ENCODE results near the gene MALT1. TPM values are rescaled to one million over a fixed set of nuclear protein-coding genes. Genes with fewer than 3 reads are reported as not detected.

Gene MALT1
- total RNA-seq, 1 donor from 2014 or later, result 14.1 TPM

- Mint-ChIP-seq H3K27me3 (peaks cover 63% of the 10 kb centered on the region), H3K27ac (no peak overlapping the region), H3K4me1 (ENCODE audit: low read depth) (peaks cover 6% of the 10 kb centered on the region), H3K9me3 (ENCODE audit: low read depth) (no peaks in the 10 kb centered on the region), H3K4me3 (ENCODE audit: low read depth) (no peak overlapping the region), H3K36me3 (ENCODE audit: insufficient read depth) (no peaks in the 10 kb centered on the region)
- no peak for TF ChIP-seq CTCF (IDR thresholded peaks at IDR 0.05; ENCODE audit: unreplicated experiment)
- no peak for DNase-seq (ENCODE audit: low spot score, unreplicated experiment)
Observed at GRCh38 chr18:58766164-58766563, 94.9 kb downstream of the MALT1 start.

GRCh38 chr18:58766946-58767345 is 95.7 kb downstream of the MALT1 start:
- no peak for DNase-seq (ENCODE audit: low spot score, unreplicated experiment)
- Mint-ChIP-seq H3K36me3 (ENCODE audit: insufficient read depth) (no peaks in the 10 kb centered on the region), H3K27ac (no peak overlapping the region), H3K9me3 (ENCODE audit: low read depth) (no peaks in the 10 kb centered on the region), H3K4me3 (ENCODE audit: low read depth) (no peak overlapping the region), H3K4me1 (ENCODE audit: low read depth) (peaks cover 6% of the 10 kb centered on the region), H3K27me3 (peaks cover 64% of the 10 kb centered on the region)
- no peak for TF ChIP-seq CTCF (IDR thresholded peaks at IDR 0.05; ENCODE audit: unreplicated experiment)

GRCh38 chr18:58768293-58768974 is 97.2 kb downstream of the MALT1 start:
- peak; percentile 71 for DNase-seq (ENCODE audit: low spot score, unreplicated experiment)
- Mint-ChIP-seq H3K4me3 (ENCODE audit: low read depth) (peak overlapping the region; percentile 61), H3K27ac (no peak overlapping the region), H3K27me3 (peaks cover 66% of the 10 kb centered on the region), H3K9me3 (ENCODE audit: low read depth) (peaks cover under 1% of the 10 kb centered on the region), H3K4me1 (ENCODE audit: low read depth) (peaks cover 6% of the 10 kb centered on the region), H3K36me3 (ENCODE audit: insufficient read depth) (no peaks in the 10 kb centered on the region)
- peak; percentile 93 for TF ChIP-seq CTCF (IDR thresholded peaks at IDR 0.05; ENCODE audit: unreplicated experiment)

- Mint-ChIP-seq H3K36me3 (ENCODE audit: insufficient read depth) (no peaks in the 10 kb centered on the region), H3K9me3 (ENCODE audit: low read depth) (peaks cover 3% of the 10 kb centered on the region), H3K27me3 (peaks cover 68% of the 10 kb centered on the region), H3K27ac (no peak overlapping the region), H3K4me1 (ENCODE audit: low read depth) (peaks cover 6% of the 10 kb centered on the region), H3K4me3 (ENCODE audit: low read depth) (no peak overlapping the region)
- no peak for TF ChIP-seq CTCF (IDR thresholded peaks at IDR 0.05; ENCODE audit: unreplicated experiment)
- DNase-seq (ENCODE audit: low spot score, unreplicated experiment), result no peak
Observed at GRCh38 chr18:58769321-58769720, 98.1 kb downstream of the MALT1 start.

- H3K27ac Mint-ChIP-seq, result no peak overlapping the region
- peaks cover 61% of the 10 kb centered on the region for H3K27me3 Mint-ChIP-seq
- H3K36me3 Mint-ChIP-seq (ENCODE audit: insufficient read depth), result no peaks in the 10 kb centered on the region
- no peak overlapping the region for H3K4me3 Mint-ChIP-seq (ENCODE audit: low read depth)
- peaks cover 3% of the 10 kb centered on the region for H3K9me3 Mint-ChIP-seq (ENCODE audit: low read depth)
- TF ChIP-seq CTCF (IDR thresholded peaks at IDR 0.05; ENCODE audit: unreplicated experiment), result no peak
- H3K4me1 Mint-ChIP-seq (ENCODE audit: low read depth), result peaks cover 6% of the 10 kb centered on the region
- no peak for DNase-seq (ENCODE audit: low spot score, unreplicated experiment)
Observed at GRCh38 chr18:58770601-58771000, 99.3 kb downstream of the MALT1 start.
